Stimulated activated CD4-positive, alpha-beta T cell treated with anti-CD3 and anti-CD28 coated beads, Interleukin-4, amount 100 ng/mL, for 48 hours (primary cell): Measurements from ENCODE around the gene GALNT11.

Source experiments
- DNase-seq, 2 donors: peaks; one replicate each; pipeline ENCODE4 v3.0.0-alpha.2; 2020; ENCODE audit warnings: low read depth in 2 of 2

Gene GALNT11

DNA sequence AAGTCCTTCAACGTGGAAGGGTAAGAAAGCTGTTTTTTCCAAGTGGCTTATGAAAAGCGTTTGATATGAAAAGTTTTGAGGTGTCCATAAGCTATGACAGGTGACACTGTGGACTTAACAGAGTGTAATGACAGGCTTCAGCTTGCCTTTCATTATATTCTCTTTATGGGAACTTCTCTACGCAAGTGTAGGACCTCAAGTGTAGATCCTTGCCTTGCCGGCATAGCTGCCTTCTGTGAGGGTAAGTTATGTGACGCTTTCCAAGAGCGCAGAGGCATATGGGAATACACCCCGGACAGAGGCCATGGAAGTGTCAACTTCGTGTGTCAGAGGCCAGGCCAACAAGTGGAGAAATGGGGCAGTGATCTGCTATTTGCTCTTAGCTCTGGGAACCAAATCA, 91.9 kb downstream of the GALNT11 start:
- DNase-seq: no peak

DNA sequence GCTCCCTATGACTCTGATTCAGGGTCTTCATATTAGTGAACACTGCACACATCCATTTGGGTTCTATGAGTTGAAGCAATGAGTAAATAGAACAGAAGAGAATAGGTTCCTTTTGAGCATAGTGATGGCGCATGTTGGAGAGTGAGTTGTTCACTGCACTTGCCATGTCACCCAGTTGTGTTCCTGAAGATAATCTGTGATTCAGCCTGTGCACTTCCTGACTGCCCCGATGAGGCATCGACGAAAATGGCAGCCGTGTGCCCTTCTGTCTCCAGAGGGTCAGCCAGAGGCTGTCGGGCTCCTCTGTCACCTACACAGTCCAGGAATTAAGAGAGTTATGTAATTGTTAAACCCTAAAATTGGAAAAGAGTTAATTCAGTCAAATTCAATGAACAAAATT, 94.7 kb downstream of the GALNT11 start:
- no peak for DNase-seq

DNA sequence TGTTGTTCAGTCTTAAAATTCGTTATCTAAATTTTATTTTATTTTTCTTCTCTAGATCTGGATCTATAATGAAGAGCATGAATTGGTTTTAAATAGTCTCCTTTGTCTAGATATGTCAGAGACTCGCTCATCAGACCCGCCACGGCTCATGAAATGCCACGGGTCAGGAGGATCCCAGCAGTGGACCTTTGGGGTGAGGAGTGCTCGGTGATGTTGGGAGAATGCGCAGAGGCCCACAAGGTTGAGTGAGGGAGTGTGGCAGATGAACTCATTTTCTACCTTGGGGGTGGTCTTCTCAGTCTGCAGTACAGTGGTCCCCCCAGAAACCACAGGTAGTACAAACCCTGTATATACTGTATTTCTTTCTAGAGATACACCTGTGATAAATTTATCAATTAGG, 95.3 kb downstream of the GALNT11 start:
- DNase-seq: no peak

DNA sequence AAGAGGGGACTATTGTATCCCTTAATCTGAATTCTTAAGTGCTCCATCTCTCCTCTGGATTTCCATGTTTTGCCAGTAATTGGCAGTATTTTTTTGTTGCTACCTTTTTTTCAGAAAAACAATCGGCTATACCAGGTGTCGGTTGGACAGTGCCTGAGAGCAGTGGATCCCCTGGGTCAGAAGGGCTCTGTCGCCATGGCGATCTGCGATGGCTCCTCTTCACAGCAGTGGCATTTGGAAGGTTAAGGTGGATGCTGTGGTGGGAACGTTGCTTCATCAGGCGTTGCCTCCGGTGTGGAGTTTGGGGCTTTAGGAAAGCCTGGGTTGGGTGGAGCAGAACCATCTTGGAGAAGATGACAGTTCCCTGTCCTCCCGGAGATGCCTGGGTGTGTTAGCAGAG, 96.0 kb downstream of the GALNT11 start:
- no peak for DNase-seq

- DNase-seq: no peak
Observed at GRCh38 chr7:152122540-152122939, 97.1 kb downstream of the GALNT11 start.

DNA sequence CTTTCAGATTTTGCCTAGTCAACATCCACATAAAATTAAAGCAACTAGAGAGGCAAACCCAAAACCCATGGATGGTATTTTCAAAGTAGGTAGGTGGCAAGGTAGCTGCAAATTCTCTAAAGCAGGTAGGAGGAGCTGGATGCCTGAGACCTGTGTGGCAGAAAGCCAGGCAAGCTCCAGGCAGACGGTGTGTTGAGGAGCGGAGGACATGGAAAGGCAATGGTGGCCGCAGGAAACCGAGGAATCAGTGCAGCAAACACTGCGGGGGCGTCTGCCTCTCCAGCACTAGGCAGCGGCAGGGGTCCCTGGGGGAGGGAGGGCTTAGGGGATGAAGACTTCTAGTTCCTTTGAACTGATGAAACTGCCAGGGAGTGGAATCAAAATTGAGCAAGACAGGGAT, 101.3 kb downstream of the GALNT11 start:
- no peak for DNase-seq

DNA sequence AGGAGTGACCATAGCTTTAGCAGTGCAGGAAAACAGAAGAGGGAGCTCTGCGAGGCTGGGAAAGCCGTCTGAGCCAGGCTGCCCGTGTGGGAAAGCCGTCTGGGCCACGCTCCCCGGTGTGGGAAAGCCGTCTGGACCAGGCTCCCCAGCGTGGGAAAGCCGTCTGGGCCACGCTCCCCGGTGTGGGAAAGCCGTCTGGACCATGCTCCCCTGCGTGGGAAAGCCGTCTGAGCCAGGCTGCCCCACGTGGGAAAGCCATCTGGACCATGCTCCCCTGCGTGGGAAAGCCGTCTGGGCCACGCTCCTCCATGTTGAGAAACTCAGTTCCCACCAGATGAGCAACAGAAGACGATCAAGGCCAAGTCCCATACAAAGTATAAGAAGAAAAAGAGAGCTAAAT, 101.8 kb downstream of the GALNT11 start:
- DNase-seq: no peak

GRCh38 chr7:152128252-152128651, 102.8 kb downstream of the GALNT11 start:
- DNase-seq: no peak

- DNase-seq: no peak
Observed at GRCh38 chr7:152128741-152129461, 103.4 kb downstream of the GALNT11 start.

DNA sequence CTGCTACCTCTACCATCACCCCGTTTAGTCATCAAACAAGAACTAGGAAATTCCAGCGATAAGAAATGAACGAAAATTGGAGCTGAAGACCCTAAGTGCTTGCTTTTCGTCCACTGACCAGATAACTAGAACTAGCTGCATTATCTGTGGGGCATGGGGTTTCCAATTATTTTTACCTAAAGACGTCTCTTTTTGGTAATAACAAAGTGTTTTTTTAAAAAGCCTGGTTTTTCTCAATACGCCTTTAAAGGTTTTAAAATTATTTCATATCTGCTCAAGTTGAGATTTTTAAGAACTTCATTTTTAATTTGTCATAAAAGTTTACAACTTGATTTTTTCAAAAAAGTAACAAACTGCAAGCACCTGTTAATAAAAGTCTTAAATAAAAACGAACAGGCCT, 104.2 kb downstream of the GALNT11 start:
- no peak for DNase-seq

GRCh38 chr7:152130658-152131590, 105.5 kb downstream of the GALNT11 start:
- DNase-seq: no peak

GRCh38 chr7:152131981-152132494, 106.6 kb downstream of the GALNT11 start:
- DNase-seq: no peak

- no peak for DNase-seq
Observed at GRCh38 chr7:152132812-152133211, 107.3 kb downstream of the GALNT11 start.

- no peak for DNase-seq
Observed at GRCh38 chr7:152133804-152134203, 108.3 kb downstream of the GALNT11 start.

- no peak for DNase-seq
Observed at GRCh38 chr7:152136686-152137085, 111.2 kb downstream of the GALNT11 start.

DNA sequence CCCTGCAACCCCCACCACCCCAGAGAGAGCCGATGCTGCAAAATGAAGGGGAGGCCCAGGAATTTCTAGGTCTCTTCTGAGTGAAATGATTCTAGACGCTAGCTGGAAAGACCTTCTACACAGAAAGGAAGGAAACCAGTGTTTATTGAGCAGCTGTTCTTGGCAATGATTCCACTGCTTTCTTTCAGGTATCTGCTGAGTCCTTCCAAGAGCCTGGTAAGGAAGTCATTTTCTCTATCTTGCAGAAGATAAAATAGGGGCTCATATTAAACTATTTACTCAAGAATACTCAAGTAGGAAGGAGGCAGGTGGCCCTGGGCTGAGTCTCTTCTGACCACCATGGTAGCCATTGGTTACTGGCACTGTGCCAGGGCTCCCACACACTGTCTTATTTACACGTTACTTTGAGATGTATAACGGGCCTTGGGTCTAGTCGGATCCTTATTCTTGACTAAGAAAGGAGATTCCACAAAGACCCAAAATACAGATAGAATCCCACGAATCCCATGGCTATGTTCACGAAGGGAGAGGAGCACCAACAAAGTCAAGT, 112.1 kb downstream of the GALNT11 start:
- DNase-seq: no peak

- DNase-seq: no peak
Observed at GRCh38 chr7:152140067-152140466, 114.6 kb downstream of the GALNT11 start.

GRCh38 chr7:152140560-152140959, 115.1 kb downstream of the GALNT11 start:
- no peak for DNase-seq

DNA sequence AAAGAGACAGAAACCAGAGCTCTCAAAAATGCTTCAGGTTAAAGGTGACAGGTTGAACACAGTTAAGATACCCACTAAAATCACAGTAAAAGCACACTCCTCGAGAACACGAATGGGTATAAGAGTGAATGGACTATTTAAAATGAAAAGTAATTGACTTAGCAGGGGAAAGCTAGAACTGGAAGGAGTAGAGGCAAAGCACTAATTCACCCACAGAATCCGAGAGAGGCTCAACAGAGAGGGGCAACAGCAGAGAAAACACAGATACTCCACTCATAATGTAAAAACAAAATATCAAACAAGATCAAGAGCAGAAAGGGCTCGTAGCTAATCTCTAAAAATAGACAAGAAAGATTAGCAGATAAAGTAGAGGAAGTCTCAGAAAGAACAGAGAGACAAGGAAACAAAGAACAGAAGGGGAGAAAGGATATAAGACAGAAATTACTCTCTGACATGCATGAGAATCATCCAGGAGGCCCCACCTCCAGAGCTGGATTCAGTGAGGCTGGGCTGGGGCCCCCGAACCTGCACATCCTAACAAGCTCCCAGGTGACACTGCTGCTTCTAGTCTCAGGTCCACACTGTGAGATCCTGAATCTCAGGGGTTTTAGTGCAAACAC, 117.6 kb downstream of the GALNT11 start:
- no peak for DNase-seq

- no peak for DNase-seq
Observed at GRCh38 chr7:152144557-152145245, 119.2 kb downstream of the GALNT11 start.

- no peak for DNase-seq
Observed at GRCh38 chr7:152145853-152146466, 120.5 kb downstream of the GALNT11 start.
